Epithelial cell of esophagus (primary cell): ENCODE measurements around the gene PTPRK.

Experiments used
- DNase-seq: peaks from one replicate; pipeline ENCODE4 v3.0.0; 2010; ENCODE audit warnings: low read depth
- H3K4me3 ChIP-seq: 2 replicates; pipeline ENCODE4 v1.5.1; 2011; ENCODE audit warnings: mild to moderate bottlenecking, low read length, control low read depth
- TF ChIP-seq, protein P1 (sequence below): IDR thresholded peaks from 2 replicates; pipeline ENCODE4 v1.5.1; 2011; ENCODE audit warnings: low read depth, mild to moderate bottlenecking, low read length, control low read depth, inconsistent platforms; ENCODE audit not compliant: insufficient read depth; ENCODE audit errors: missing control alignments

PTPRK gene

DNA sequence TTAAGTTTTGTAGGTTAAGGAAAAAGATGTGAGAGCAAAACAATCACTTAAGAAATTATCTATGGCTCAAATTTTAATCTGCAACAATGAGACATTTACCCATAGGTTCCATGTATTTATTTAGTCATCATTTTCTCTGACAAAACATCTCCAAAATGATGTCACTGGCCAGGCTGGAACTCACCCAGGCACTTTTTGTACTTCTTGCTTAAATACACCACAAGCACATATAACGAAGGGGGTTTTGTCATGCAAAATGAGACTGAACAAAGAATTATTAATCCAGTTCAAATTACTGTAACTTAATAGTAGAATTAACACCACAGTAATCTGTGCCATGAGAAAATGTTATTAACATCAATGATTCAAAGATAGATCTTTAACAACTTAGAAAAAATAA lies 200.5 kb downstream of the PTPRK start:
- TF ChIP-seq, protein P1, sequence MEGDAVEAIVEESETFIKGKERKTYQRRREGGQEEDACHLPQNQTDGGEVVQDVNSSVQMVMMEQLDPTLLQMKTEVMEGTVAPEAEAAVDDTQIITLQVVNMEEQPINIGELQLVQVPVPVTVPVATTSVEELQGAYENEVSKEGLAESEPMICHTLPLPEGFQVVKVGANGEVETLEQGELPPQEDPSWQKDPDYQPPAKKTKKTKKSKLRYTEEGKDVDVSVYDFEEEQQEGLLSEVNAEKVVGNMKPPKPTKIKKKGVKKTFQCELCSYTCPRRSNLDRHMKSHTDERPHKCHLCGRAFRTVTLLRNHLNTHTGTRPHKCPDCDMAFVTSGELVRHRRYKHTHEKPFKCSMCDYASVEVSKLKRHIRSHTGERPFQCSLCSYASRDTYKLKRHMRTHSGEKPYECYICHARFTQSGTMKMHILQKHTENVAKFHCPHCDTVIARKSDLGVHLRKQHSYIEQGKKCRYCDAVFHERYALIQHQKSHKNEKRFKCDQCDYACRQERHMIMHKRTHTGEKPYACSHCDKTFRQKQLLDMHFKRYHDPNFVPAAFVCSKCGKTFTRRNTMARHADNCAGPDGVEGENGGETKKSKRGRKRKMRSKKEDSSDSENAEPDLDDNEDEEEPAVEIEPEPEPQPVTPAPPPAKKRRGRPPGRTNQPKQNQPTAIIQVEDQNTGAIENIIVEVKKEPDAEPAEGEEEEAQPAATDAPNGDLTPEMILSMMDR: no peak
- DNase-seq: no peak

DNA sequence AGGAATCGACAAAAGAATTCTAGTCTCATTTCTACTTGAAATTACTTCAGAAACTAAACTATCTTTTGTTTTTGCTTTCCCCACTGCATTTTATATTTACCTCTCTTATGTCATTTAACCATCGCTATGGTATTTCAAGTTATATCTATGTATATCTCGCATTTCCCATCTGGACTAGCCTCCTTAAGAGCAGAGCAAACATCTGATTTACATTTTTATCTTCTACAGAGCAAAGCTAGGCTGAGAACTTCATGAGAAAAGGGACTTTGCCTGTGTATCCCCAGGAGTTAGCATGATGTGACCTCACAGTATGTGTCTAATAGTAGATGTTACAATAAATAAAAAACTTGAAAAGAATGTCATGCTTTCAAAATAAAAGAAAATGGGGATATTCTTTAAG lies 201.2 kb downstream of the PTPRK start:
- DNase-seq: no peak
- H3K4me3 ChIP-seq: no peak overlapping the region
- TF ChIP-seq, protein P1: no peak

More for the DNA sequence above, 200.5 kb downstream of the PTPRK start:
- no peak overlapping the region for H3K4me3 ChIP-seq

DNA sequence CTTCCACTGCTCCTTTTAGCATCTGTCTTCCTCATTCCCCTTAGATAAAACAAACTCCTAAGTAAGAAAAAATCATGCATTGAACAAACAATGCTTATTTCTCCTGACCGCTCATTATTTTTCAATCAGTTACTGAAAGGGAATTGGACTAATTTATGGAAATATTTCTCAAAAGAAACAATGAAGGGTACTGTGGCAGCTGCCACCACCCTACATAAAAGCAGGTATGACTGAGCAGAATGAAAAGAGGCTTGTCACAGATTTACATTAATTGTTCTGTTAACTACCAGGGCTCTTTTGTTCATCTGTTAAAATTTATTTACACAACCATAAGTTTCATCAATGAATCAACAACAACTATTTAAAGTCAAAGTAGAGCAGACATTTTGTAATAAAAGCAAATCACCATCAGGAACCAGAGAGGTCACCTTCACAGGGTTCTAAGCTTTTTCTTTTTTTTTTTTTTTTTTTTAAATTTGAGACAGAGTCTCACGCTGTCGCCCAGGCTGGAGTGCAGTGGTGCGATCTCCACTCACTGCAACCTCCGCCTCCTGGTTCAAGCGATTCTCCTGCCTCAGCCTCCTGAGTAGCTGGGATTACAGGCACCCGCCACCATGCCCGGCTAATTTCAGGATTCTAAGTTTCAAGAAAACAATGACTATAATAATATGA lies 204.0 kb downstream of the PTPRK start:
- H3K4me3 ChIP-seq: no peak overlapping the region
- DNase-seq: no peak
- TF ChIP-seq, protein P1: no peak

DNA sequence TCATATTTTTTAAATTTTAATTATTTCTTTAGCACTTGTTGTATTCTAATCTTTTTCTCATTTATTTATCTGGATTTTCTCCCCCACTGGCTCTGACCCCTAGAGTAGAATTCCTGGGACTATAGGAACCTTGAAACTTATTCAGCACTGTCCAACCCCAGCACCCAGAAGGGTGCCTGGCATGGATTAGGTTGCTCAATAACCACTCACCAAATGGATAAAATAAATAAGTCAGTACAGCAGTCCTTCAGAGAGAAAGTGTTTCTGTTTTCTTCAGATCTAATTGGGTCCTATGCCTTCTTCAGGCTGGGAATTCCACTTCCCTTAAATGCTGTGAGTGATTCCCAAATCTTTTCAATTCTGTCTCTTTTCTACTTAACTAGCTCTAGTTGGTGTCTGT lies 206.2 kb downstream of the PTPRK start:
- no peak overlapping the region for H3K4me3 ChIP-seq
- TF ChIP-seq, protein P1: no peak
- no peak for DNase-seq

DNA sequence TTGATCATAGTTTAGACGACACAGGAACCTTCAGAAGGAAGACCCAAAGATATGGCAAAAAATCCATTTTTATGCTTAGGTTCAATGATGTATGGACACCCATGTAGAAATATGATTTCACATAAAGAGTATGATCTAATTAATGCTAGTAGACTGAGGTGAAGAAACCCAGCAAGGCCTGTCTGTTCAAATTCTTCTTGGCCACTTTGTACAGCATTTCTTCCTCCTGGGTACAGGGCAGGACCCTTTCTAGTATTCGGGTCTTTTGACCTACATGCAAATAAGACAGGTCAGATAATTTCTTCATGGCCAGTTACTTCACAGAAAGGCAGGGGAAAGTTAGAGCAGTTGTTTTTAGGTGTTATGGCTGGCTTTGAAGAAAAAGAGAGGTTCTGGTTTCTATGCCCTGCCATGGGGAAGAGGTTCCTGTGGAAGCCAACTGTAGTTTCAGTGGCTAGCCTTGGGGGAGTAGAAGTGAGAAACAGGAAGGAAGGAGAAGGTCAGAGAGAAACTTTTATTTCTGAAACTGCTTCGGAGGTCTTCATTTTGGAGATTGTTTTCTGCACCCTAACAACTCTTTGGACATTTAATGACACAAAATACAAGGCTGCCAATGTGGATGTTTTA lies 208.3 kb downstream of the PTPRK start:
- no peak for DNase-seq
- no peak overlapping the region for H3K4me3 ChIP-seq
- TF ChIP-seq, protein P1: no peak

DNA sequence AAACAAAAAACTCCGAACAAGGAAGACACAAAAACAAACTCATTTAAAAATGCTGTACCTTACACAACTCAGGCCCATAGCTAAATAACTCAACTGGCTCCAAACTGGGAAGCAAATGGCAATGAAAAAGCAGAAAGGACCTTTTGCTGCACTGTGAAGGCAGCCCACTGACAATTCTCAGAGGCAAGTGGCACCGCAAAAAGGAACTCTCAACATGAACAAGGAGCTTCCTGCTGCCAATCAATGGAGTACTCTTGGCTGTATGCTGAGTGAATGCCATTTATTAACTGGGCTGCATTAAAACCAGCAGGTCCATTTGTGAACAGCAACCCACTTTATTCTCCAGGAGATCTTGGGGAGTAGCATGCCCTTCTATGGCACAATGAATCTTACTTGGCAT lies 209.9 kb downstream of the PTPRK start:
- no peak for DNase-seq
- no peak overlapping the region for H3K4me3 ChIP-seq
- TF ChIP-seq, protein P1: no peak

DNA sequence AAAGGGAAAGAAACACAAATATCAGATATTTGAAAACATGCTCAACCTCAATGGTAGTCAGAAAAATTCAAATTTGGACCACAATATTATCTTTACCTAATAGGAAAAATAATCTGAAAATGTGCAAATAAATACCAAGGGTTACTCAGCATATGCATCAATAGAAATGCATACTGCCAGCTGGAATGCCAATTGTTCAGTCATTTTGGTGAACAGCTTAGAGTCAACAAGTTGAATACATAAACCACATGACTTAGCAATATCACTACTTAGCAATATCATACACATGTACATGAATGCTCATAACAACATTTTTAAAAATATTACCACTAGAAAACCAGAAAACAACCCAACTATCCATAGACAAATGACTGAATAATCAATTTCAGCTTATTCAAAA lies 212.7 kb downstream of the PTPRK start:
- TF ChIP-seq, protein P1: no peak
- H3K4me3 ChIP-seq: no peak overlapping the region
- DNase-seq: peak; percentile 36
